H1 (cell line): Measurements from ENCODE around the gene P2RX2. TPM values are rescaled to one million over a fixed set of nuclear protein-coding genes. Genes with fewer than 3 reads are reported as not detected.

Source experiments
- ASH2L ChIP-seq: fragments of 200-600, 300-600 bp; sonication (generic); IDR thresholded peaks from one replicate; pipeline ENCODE4 v1.7.1; 2017; ENCODE audit warnings: low read length
- CHD1 ChIP-seq: IDR thresholded peaks from 2 replicates; pipeline ENCODE4 v1.6.1; 2012; ENCODE audit warnings: low read depth, low read length, improper control_type of control experiment
- CHD7 ChIP-seq: fragments of 300-600 bp; sonication (generic); IDR thresholded peaks from 2 replicates; pipeline ENCODE4 v1.7.1; 2012; ENCODE audit warnings: low read length, moderate library complexity, mild to moderate bottlenecking, inconsistent platforms; ENCODE audit not compliant: insufficient replicate concordance
- CTCF ChIP-seq, 3 experiments: IDR thresholded peaks; 1 replicate in 2 of 3; 2 replicates in 1 of 3; pipeline versions ENCODE4 v1.5.1 to v1.6.1; 2011; ENCODE audit warnings: low read length in 3 of 3, mild to moderate bottlenecking in 3 of 3, inconsistent platforms in 2 of 3, low read depth in 1 of 3, moderate library complexity in 1 of 3; ENCODE audit not compliant: insufficient read depth in 1 of 3; ENCODE audit errors: control extremely low read depth in 1 of 3
- GABPA ChIP-seq: IDR thresholded peaks from 2 replicates; pipeline ENCODE4 v1.6.1; 2011; ENCODE audit warnings: mild to moderate bottlenecking, low read length, moderate library complexity, borderline replicate concordance; ENCODE audit not compliant: insufficient read depth
- KDM5A ChIP-seq: fragments of 200-600 bp; IDR thresholded peaks from 2 replicates; pipeline ENCODE4 v1.7.1; 2012; ENCODE audit warnings: mild to moderate bottlenecking, low read length, inconsistent platforms, mixed read lengths
- TAF7 ChIP-seq: optimal IDR thresholded peaks from 2 replicates; pipeline ENCODE3; 2011; ENCODE audit warnings: low read depth, mild to moderate bottlenecking, inconsistent platforms, low read length, moderate library complexity, borderline replicate concordance
- TCF12 ChIP-seq: IDR thresholded peaks from 2 replicates; pipeline ENCODE4 v1.6.1; 2011; ENCODE audit warnings: low read depth, mild to moderate bottlenecking, low read length
- ZNF274 ChIP-seq: IDR thresholded peaks from 2 replicates; pipeline ENCODE4 v1.7.0; 2012; ENCODE audit warnings: low read length, borderline replicate concordance; ENCODE audit errors: extremely low read depth
- polyA plus RNA-seq, 7 experiments: library from polyadenylated mRNA; depleted of rRNA in 3 of 7; stranded (reverse) in 5 of 7; unstranded in 2 of 7; fragments of >200 nt in 5 of 7; fragments of 200-250 nt in 2 of 7; gene quantifications; 1 replicate in 5 of 7; 2 replicates in 1 of 7; 4 replicates in 1 of 7; pipeline versions ENCODE4 v1.2.1 to v1.2.3, GENCODE V29; 2011 to 2013; ENCODE audit warnings: missing spikeins in 2 of 7, mixed read lengths in 2 of 7
- total RNA-seq: library from RNA; stranded (reverse); fragmentation: NEBNext Ultra II Directional; extraction: Animal tissue kit (Norgen Biotek cat#: 25700); gene quantifications from 2 replicates; pipeline ENCODE4 v1.2.1, GENCODE V29; 2021

Gene P2RX2
- total and polyA plus RNA-seq, 2 of the 8 experiments (the other 6 are each of a cell fraction or from before 2014, with no cell fraction given), result 0.84 to 2.2 TPM

GRCh38 chr12:132630672-132631071 lies 12.1 kb downstream of the P2RX2 start (continued):
- no peak for TF ChIP-seq CHD7
- TF ChIP-seq GABPA, result no peak
- TF ChIP-seq TCF12, result no peak
- no peak for TF ChIP-seq TAF7
- TF ChIP-seq ASH2L, result no peak
- TF ChIP-seq ZNF274, result no peak
- no peak for TF ChIP-seq CTCF (IDR thresholded peaks at IDR 0.05; ENCODE audit: control extremely low read depth in 1 of 3, insufficient read depth in 1 of 3, low read depth in 1 of 3, low read length in 3 of 3)
- TF ChIP-seq KDM5A, result no peak
- no peak for TF ChIP-seq CHD1
